Sigmoid colon (tissue), 4 donors: ENCODE data around the gene LGMN.

ENCODE experiments used
- POLR2A ChIP-seq, 2 donors: fragments of 450-650 bp; IDR thresholded peaks; one replicate each; pipeline ENCODE4 v1.6.1; 2016; ENCODE audit warnings: antibody characterized with exemption in 2 of 2, mild to moderate bottlenecking in 2 of 2, moderate library complexity in 2 of 2
- POLR2AphosphoS5 ChIP-seq, 4 donors: sonication (generic); formaldehyde crosslinking; IDR thresholded peaks; one replicate each; pipeline ENCODE4 v1.6.1; 2017; ENCODE audit warnings: antibody characterized with exemption in 4 of 4
- TF ChIP-seq, protein P1 (sequence below), 4 experiments: fragments of 450-650 bp in 3 of 4; fragments of 200-600 bp in 1 of 4; IDR thresholded peaks; one replicate each; pipeline ENCODE4 v1.5.1; 2016 to 2019; ENCODE audit warnings: antibody characterized with exemption in 4 of 4, mild to moderate bottlenecking in 3 of 4, moderate library complexity in 2 of 4

DNA sequence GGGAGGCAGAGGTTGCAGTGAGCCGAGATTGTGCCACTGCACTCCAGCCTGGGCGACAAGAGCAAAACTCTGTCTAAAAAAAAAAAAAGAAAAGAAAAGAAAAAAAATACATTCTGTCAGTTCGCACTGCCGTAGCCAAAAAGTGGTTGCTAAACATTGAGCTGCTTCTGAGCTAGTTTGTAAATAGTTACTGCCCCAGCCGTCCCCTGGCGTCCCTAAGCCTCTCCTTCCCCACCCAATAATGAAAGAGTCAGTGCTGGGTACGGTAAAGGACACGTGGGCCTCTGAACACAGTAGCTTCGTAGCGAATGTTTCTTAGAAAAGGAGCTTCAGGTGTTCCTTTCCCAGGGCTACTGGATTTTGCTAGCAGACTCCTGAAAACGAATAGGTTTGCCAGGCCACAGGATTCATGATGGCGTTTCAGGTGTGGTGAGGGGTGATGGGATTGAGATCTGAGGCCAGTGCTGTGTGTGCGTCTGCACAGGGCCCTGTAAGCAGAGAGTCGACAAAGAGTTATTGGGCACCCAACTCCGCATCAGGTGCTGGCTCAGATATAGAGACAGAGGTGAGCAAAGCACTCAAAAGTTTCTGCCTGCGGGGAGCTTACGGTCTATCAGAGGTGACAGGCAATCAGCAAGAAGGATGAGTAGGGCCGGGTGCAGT lies 94.1 kb downstream of the LGMN start:
- TF ChIP-seq POLR2AphosphoS5 (IDR thresholded peaks at IDR 0.05) (no peak), POLR2A (IDR thresholded peaks at IDR 0.05) (no peak)
- TF ChIP-seq, protein P1, sequence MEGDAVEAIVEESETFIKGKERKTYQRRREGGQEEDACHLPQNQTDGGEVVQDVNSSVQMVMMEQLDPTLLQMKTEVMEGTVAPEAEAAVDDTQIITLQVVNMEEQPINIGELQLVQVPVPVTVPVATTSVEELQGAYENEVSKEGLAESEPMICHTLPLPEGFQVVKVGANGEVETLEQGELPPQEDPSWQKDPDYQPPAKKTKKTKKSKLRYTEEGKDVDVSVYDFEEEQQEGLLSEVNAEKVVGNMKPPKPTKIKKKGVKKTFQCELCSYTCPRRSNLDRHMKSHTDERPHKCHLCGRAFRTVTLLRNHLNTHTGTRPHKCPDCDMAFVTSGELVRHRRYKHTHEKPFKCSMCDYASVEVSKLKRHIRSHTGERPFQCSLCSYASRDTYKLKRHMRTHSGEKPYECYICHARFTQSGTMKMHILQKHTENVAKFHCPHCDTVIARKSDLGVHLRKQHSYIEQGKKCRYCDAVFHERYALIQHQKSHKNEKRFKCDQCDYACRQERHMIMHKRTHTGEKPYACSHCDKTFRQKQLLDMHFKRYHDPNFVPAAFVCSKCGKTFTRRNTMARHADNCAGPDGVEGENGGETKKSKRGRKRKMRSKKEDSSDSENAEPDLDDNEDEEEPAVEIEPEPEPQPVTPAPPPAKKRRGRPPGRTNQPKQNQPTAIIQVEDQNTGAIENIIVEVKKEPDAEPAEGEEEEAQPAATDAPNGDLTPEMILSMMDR (IDR thresholded peaks at IDR 0.05): no peak
